Measurements from ENCODE around the gene STAC. TPM values are rescaled to one million over a fixed set of nuclear protein-coding genes. Genes with fewer than 3 reads are reported as not detected.

STAC gene
- total RNA-seq, 1 donor from 2014 or later = 1.3 TPM

GRCh38 chr3:36373666-36374065, 6.6 kb upstream of the STAC start:
- Mint-ChIP-seq H3K27ac (ENCODE audit: unreplicated experiment) (no peak overlapping the region), H3K4me3 (no peak overlapping the region), H3K4me1 (no peaks in the 10 kb centered on the region), H3K36me3 (ENCODE audit: low read depth) (no peaks in the 10 kb centered on the region), H3K9me3 (no peaks in the 10 kb centered on the region), H3K27me3 (ENCODE audit: low read depth) (peaks cover 5% of the 10 kb centered on the region)
- DNase-seq (ENCODE audit: low read depth, low spot score) = no peak
- TF ChIP-seq CTCF (conservative IDR thresholded peaks at IDR 0.05) = no peak

GRCh38 chr3:36379872-36380220, 458 bp upstream of the STAC start:
- peak overlapping the region; percentile 80 for H3K4me3 Mint-ChIP-seq
- H3K4me1 Mint-ChIP-seq = peaks cover 9% of the 10 kb centered on the region
- DNase-seq (ENCODE audit: low read depth, low spot score) = no peak
- no peak for TF ChIP-seq CTCF (conservative IDR thresholded peaks at IDR 0.05)
- peaks cover 40% of the 10 kb centered on the region for H3K27me3 Mint-ChIP-seq (ENCODE audit: low read depth)
- no peaks in the 10 kb centered on the region for H3K9me3 Mint-ChIP-seq
- H3K27ac Mint-ChIP-seq (ENCODE audit: unreplicated experiment) = no peak overlapping the region
- H3K36me3 Mint-ChIP-seq (ENCODE audit: low read depth) = no peaks in the 10 kb centered on the region

GRCh38 chr3:36381311-36381956, 1.1 kb downstream of the STAC start:
- no peak for TF ChIP-seq CTCF (conservative IDR thresholded peaks at IDR 0.05)
- no peaks in the 10 kb centered on the region for H3K36me3 Mint-ChIP-seq (ENCODE audit: low read depth)
- DNase-seq (ENCODE audit: low read depth, low spot score) = no peak
- no peaks in the 10 kb centered on the region for H3K9me3 Mint-ChIP-seq
- peak overlapping the region; percentile 87 for H3K4me3 Mint-ChIP-seq
- peaks cover 9% of the 10 kb centered on the region for H3K4me1 Mint-ChIP-seq
- H3K27ac Mint-ChIP-seq (ENCODE audit: unreplicated experiment) = no peak overlapping the region
- peaks cover 40% of the 10 kb centered on the region for H3K27me3 Mint-ChIP-seq (ENCODE audit: low read depth)

- TF ChIP-seq CTCF (conservative IDR thresholded peaks at IDR 0.05) = no peak
- Mint-ChIP-seq H3K4me1 (no peaks in the 10 kb centered on the region), H3K9me3 (no peaks in the 10 kb centered on the region), H3K27me3 (ENCODE audit: low read depth) (peaks cover 9% of the 10 kb centered on the region), H3K27ac (ENCODE audit: unreplicated experiment) (no peak overlapping the region), H3K36me3 (ENCODE audit: low read depth) (no peaks in the 10 kb centered on the region), H3K4me3 (no peak overlapping the region)
- no peak for DNase-seq (ENCODE audit: low read depth, low spot score)
Observed at GRCh38 chr3:36393563-36393962, 13.3 kb downstream of the STAC start.

GRCh38 chr3:36394176-36394575, 13.9 kb downstream of the STAC start:
- no peaks in the 10 kb centered on the region for H3K4me1 Mint-ChIP-seq
- H3K27me3 Mint-ChIP-seq (ENCODE audit: low read depth) = peaks cover 9% of the 10 kb centered on the region
- no peaks in the 10 kb centered on the region for H3K9me3 Mint-ChIP-seq
- TF ChIP-seq CTCF (conservative IDR thresholded peaks at IDR 0.05) = no peak
- no peak overlapping the region for H3K4me3 Mint-ChIP-seq
- no peak for DNase-seq (ENCODE audit: low read depth, low spot score)
- H3K36me3 Mint-ChIP-seq (ENCODE audit: low read depth) = no peaks in the 10 kb centered on the region
- H3K27ac Mint-ChIP-seq (ENCODE audit: unreplicated experiment) = no peak overlapping the region

Data from neural crest cell (in vitro differentiated cells).